AG10803 (cell line): ENCODE results near the gene TDRD6.

ENCODE experiments used
- DNase-seq: peaks from one replicate; pipeline ENCODE4 v3.0.0; 2010; ENCODE audit warnings: low read depth
- H3K4me3 ChIP-seq: 2 replicates; pipeline ENCODE4 v1.5.1; 2011; ENCODE audit warnings: mild to moderate bottlenecking, low read length, control low read depth
- TF ChIP-seq, protein P1 (sequence below): conservative IDR thresholded peaks from 2 replicates; pipeline ENCODE4 v1.5.1; 2011; ENCODE audit warnings: mild to moderate bottlenecking, low read length, control low read depth, inconsistent platforms

The TDRD6 gene

DNA sequence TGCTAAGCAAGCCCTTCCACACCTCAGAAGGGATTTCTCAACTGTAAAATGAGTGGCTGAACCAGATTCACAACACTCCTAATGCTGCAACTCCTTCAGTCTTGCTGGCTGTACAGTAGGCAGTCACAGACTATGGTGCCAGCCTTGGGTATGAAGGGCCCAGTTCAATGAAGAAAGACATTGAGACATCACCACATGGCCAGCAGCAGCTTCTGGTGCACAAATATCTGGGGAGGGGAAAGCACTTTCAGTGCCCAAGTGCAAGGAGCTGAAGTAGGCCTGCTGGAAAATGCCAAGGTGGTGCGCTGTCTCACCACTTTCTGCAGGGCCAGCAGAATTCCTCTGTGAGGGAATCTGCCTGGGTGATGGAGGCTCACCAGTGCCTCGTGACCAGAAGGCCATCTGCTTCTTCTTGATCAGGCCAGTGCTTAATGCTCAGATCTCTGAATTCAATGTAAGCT is 45.7 kb downstream of the TDRD6 start:
- no peak for DNase-seq
- TF ChIP-seq, protein P1, sequence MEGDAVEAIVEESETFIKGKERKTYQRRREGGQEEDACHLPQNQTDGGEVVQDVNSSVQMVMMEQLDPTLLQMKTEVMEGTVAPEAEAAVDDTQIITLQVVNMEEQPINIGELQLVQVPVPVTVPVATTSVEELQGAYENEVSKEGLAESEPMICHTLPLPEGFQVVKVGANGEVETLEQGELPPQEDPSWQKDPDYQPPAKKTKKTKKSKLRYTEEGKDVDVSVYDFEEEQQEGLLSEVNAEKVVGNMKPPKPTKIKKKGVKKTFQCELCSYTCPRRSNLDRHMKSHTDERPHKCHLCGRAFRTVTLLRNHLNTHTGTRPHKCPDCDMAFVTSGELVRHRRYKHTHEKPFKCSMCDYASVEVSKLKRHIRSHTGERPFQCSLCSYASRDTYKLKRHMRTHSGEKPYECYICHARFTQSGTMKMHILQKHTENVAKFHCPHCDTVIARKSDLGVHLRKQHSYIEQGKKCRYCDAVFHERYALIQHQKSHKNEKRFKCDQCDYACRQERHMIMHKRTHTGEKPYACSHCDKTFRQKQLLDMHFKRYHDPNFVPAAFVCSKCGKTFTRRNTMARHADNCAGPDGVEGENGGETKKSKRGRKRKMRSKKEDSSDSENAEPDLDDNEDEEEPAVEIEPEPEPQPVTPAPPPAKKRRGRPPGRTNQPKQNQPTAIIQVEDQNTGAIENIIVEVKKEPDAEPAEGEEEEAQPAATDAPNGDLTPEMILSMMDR: no peak
- H3K4me3 ChIP-seq: no peak overlapping the region

DNA sequence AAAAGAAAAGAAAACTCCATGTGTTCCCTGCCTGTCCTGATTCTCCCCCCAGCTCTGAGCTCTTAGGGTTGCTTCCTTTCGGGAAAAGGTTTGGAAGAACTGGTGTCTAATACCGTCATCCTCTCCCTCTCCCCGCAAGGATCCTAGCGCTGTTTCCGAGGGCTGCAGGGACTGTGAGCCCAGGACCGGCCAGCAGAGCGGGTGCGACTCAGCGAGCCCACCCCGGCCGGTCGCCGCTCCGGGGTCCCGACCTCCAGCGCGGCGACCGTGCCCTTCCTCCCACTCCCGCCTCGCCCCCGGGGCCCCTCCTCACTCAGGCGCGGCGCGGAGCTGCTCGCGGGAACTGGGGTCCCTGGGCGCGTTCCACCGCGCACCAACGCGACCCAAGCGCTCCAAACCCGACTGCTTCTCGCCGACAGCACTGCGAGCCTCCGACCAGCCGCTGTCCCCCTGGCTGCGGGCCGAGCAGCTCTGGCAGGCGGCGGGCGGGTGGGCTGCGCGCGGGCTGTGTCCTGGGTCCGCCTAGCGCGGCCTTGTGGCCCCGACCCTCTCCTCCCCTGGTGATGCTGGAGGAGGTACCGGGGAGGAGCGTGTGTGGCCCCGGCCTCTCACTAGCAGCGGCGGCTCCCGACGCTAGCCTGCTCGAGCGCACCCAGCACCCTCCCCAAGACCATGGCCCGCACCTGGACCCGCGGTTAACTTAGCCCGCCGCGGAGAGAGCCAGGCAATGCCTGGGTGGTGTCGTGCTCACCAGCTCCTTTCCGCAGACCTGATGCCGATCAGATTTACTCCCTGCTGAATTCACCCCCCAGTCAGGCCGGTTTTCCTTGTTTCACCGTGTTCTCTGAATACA is 47.4 kb downstream of the TDRD6 start, which contains the start of gene PLA2G7:
Gene PLA2G7, minus strand, starts transcription at position 509 of the 853 bp plus-strand sequence. CDS start 12,484 bp downstream, outside the sequence.
- H3K4me3 ChIP-seq: peak within 1 kb of the TSS; percentile 23; the same call in 1 of the 2 replicates
- TF ChIP-seq, protein P1: no peak
- no peak for DNase-seq

DNA sequence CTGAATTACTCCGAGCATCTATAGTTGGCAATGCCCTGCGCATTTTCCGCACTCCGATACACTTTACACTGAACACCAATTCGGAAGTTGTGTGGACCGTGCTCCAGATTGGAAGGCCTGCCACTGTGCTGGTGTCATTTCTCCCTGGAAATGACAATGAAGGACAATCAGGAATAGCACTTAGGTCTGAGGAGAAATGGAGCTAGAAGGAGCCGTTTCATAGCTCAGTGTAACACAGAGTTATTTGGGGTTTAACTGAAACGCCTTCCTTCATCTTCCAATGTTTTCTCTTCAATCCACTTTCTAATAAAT is 48.0 kb downstream of the TDRD6 start:
- TF ChIP-seq, protein P1: no peak
- no peak for DNase-seq
- no peak overlapping the region for H3K4me3 ChIP-seq

- TF ChIP-seq, protein P1: no peak
- DNase-seq: no peak
- no peak overlapping the region for H3K4me3 ChIP-seq
Observed at GRCh38 chr6:46736906-46737305, 49.2 kb downstream of the TDRD6 start.

DNA sequence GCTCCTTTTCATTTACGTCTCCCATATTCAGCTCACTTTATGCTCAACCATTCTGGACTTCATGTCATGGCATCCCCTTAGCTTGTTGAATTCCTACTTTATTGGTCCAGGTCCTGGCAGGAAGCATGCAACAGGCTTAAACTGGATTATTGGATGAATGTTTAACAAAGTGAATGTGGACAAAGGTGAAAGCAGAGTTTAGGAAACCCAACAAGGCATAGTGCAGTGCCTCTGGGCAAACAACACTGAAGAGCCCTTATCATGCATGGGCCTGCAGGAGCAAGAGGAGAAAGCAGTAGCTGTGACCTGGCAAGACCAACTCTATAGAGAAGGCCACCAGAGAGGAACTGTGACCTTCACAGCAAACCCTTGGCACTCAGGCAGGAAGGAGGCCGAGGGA is 53.8 kb downstream of the TDRD6 start:
- TF ChIP-seq, protein P1: no peak
- DNase-seq: no peak
- H3K4me3 ChIP-seq: no peak overlapping the region

DNA sequence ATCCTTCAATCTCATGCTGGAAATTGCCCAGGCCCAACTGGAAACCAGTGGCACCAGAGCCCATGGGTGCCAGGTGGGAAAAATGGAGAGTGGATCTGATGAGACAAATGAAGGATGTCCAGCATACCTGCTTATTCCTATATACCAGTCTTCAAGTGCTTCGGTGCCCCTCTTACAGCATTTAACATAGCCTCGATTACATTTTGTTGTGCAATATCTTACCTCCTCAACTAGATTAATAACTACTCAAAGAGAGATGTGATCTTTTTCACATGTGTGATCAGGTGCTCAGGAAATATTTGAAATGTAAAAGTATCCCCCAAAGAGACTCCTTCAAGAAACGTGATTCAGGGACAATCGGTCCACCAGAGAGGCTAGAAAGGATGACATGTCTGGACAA is 54.2 kb downstream of the TDRD6 start:
- DNase-seq: no peak
- TF ChIP-seq, protein P1: no peak
- H3K4me3 ChIP-seq: no peak overlapping the region
